ENCODE data around the gene PSMD1.

Gene PSMD1

GRCh38 chr2:231160701-231161100, 104.0 kb downstream of the PSMD1 start:
- no peak for TF ChIP-seq CTCF (IDR thresholded peaks at IDR 0.05; ENCODE audit: low read depth, low read length)
- TF ChIP-seq, protein P1, sequence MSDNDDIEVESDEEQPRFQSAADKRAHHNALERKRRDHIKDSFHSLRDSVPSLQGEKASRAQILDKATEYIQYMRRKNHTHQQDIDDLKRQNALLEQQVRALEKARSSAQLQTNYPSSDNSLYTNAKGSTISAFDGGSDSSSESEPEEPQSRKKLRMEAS (IDR thresholded peaks at IDR 0.05; ENCODE audit: low read depth, low read length), result no peak
- no peak for TF ChIP-seq MYC (IDR thresholded peaks at IDR 0.05; ENCODE audit: low read depth, low read length)
- no peak for TF ChIP-seq POLR2A (IDR thresholded peaks at IDR 0.05; ENCODE audit: extremely low read depth, insufficient read length)
- DNase-seq (ENCODE audit: low read depth), result no peak
- H3K4me3 ChIP-seq (ENCODE audit: low read depth, low read length), result no peak overlapping the region

- no peak overlapping the region for H3K4me3 ChIP-seq (ENCODE audit: low read depth, low read length)
- no peak for DNase-seq (ENCODE audit: low read depth)
- TF ChIP-seq, protein P1 (IDR thresholded peaks at IDR 0.05; ENCODE audit: low read depth, low read length), result no peak
- TF ChIP-seq MYC (IDR thresholded peaks at IDR 0.05; ENCODE audit: low read depth, low read length), result no peak
- no peak for TF ChIP-seq CTCF (IDR thresholded peaks at IDR 0.05; ENCODE audit: low read depth, low read length)
- no peak for TF ChIP-seq POLR2A (IDR thresholded peaks at IDR 0.05; ENCODE audit: extremely low read depth, insufficient read length)
Measured at GRCh38 chr2:231161252-231161839, 104.7 kb downstream of the PSMD1 start.

DNA sequence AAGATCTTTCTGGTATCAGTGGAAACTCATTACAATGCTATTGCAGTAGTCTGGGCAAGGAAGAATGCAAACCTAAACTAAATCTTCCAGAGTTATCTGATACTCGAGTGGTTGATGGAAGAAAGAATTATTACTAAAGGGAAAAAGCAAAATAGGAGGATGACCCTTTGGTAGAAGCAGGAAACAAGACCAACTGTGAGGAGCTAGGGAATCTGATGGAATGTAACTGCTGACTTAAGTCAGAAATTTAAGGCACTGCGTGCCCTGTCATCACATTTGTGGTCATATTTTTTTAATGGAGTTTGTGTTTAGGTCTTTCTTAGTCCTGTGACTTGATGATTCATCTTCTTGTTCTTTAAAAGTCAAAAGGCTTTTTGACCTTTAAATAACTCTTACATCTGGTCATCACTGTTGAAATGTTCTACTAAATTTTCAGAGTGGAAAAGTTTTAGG, 105.2 kb downstream of the PSMD1 start:
- TF ChIP-seq, protein P1 (IDR thresholded peaks at IDR 0.05; ENCODE audit: low read depth, low read length), result no peak
- TF ChIP-seq MYC (IDR thresholded peaks at IDR 0.05; ENCODE audit: low read depth, low read length) (no peak), POLR2A (IDR thresholded peaks at IDR 0.05; ENCODE audit: extremely low read depth, insufficient read length) (no peak), CTCF (IDR thresholded peaks at IDR 0.05; ENCODE audit: low read depth, low read length) (no peak)
- no peak for DNase-seq (ENCODE audit: low read depth)
- no peak overlapping the region for H3K4me3 ChIP-seq (ENCODE audit: low read depth, low read length)

DNA sequence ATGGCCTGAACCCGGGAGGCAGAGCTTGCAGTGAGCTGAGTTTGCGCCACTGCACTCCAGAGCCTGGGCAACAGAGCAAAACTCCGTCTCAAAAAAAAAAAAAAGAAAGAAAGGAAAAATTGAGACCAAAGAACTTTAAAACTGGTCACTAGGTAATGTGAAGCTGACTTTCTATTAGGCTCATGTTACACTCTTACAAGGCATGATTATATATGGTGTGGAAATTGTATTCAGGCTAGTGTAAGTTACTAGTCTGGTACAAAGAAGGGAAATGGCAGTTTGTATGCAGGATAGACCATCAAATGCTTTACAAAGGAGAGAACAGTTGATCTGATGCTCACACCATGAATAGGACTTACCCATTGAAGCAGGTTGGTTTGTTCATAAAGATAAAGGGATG, 106.3 kb downstream of the PSMD1 start:
- TF ChIP-seq MYC (IDR thresholded peaks at IDR 0.05; ENCODE audit: low read depth, low read length), result no peak
- no peak for TF ChIP-seq CTCF (IDR thresholded peaks at IDR 0.05; ENCODE audit: low read depth, low read length)
- TF ChIP-seq POLR2A (IDR thresholded peaks at IDR 0.05; ENCODE audit: extremely low read depth, insufficient read length), result no peak
- TF ChIP-seq, protein P1 (IDR thresholded peaks at IDR 0.05; ENCODE audit: low read depth, low read length), result no peak
- DNase-seq (ENCODE audit: low read depth), result no peak
- no peak overlapping the region for H3K4me3 ChIP-seq (ENCODE audit: low read depth, low read length)

DNA sequence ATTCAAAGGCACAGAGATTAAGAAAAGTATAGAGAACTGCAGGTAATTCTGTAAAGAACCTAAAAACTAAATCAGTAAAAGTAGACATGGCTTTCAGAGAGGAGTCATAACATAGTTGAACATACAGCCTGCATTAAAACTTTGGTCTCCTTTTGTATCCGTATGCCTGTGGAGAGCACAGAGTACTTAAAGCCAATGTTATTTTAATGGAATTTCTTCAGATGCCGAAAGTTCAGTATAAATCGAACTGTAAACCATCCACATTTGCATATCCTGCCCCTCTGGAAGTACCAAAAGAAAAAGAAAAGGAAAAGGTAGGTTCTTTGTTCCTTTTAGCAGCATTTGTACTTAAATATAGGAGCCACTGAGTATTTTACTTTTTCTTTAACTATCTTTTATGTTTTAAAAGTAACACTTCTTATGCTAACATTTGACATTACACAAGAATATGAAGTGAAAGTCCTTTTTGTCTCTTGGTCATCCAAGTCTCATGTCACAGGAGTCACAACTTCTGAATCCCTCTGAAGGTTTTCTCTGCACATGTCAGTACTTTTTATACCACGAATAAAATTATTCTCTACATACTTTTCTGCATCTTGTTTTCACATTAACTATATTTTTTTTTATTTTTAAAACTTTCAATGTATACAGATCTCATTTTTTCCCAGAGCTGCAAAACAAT, 106.9 kb downstream of the PSMD1 start:
- H3K4me3 ChIP-seq (ENCODE audit: low read depth, low read length), result no peak overlapping the region
- TF ChIP-seq MYC (IDR thresholded peaks at IDR 0.05; ENCODE audit: low read depth, low read length) (no peak), CTCF (IDR thresholded peaks at IDR 0.05; ENCODE audit: low read depth, low read length) (no peak), POLR2A (IDR thresholded peaks at IDR 0.05; ENCODE audit: extremely low read depth, insufficient read length) (no peak)
- TF ChIP-seq, protein P1 (IDR thresholded peaks at IDR 0.05; ENCODE audit: low read depth, low read length), result no peak
- DNase-seq (ENCODE audit: low read depth), result no peak

Measured in NB4 (cell line).